ENCODE results near the gene MEIS1. TPM values are rescaled to one million over a fixed set of nuclear protein-coding genes. Genes with fewer than 3 reads are reported as not detected.

Gene MEIS1
- total RNA-seq, 4 donors from 2014 or later = 7.6 to 17.4 (median 12.0) TPM

DNA sequence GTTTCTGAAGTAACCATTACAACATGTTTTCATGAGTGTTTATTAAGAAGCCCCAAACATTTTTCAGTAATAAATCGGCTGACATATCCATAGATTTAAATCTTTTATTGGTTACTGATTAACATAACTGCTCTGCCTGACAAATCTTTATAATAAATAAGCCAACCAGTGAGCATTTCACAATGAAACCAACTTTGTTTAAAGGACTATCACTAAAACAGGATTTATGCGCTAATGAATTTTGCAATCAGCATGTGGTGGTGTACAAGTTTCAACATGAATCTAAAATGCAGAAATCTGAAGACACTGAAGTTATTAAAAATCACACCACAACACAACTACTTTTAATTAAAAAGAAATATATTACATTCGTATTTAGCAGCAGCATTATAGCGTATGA is 166.7 kb downstream of the MEIS1 start:
- TF ChIP-seq, protein P1, sequence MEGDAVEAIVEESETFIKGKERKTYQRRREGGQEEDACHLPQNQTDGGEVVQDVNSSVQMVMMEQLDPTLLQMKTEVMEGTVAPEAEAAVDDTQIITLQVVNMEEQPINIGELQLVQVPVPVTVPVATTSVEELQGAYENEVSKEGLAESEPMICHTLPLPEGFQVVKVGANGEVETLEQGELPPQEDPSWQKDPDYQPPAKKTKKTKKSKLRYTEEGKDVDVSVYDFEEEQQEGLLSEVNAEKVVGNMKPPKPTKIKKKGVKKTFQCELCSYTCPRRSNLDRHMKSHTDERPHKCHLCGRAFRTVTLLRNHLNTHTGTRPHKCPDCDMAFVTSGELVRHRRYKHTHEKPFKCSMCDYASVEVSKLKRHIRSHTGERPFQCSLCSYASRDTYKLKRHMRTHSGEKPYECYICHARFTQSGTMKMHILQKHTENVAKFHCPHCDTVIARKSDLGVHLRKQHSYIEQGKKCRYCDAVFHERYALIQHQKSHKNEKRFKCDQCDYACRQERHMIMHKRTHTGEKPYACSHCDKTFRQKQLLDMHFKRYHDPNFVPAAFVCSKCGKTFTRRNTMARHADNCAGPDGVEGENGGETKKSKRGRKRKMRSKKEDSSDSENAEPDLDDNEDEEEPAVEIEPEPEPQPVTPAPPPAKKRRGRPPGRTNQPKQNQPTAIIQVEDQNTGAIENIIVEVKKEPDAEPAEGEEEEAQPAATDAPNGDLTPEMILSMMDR (IDR thresholded peaks at IDR 0.05; ENCODE audit: low read depth) = no peak

DNA sequence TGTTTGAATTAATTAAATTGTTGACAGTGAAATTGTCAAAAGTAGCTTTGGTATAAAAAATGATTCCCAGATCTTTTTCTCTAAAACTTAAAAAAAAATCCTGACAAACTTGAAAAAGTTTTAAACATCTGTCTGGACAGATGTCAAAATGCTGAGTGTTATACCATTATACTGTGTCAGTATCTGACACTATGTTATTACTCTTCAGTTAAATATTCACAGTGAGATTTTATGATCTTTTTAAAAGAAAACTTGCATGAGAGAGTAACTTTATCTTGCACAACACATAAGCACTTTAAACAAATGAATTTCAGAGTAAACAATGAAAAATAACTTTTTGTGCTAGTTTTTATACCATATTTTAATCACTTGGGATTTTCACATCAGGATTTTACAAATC is 167.4 kb downstream of the MEIS1 start:
- TF ChIP-seq, protein P1 (IDR thresholded peaks at IDR 0.05; ENCODE audit: low read depth) = no peak

DNA sequence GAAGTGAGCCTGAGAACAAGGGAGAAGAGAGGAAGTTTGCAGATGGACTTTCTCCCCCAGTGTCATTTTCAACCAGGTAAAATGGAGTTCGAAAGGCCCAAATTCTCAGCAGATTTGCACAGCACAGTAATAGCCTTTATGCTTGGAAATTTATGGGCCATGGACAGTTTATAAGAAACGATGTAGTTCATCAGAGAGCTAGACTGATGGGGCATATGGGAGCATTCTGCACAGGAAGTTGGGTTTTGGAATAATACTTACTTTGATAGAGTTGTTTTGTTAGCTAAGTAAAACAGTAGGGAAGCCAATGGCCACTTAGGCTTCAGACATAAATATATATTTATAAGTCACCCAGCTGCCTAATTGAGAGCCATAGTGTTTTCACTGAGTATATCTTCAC is 169.4 kb downstream of the MEIS1 start:
- TF ChIP-seq, protein P1 (IDR thresholded peaks at IDR 0.05; ENCODE audit: low read depth) = no peak

DNA sequence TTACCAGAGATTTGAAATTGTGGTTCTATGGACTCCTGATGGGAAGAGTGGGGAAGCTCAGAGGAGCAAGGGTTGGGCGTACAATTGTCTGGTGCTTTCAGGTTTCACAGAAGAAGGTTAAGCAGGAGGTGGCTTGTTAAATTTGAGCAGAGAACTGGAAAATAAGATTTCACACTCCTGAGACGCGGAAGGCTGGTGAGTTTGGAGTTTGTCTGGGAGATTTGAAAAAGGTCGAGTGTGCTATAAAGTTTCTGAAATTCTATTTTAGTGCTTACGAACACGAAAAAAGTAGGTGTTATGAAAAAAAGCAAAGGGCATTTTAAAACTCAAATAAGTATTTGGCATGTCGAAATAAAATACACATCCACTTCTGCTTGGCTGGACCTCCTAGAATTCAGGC is 170.1 kb downstream of the MEIS1 start:
- TF ChIP-seq, protein P1 (IDR thresholded peaks at IDR 0.05; ENCODE audit: low read depth) = no peak

DNA sequence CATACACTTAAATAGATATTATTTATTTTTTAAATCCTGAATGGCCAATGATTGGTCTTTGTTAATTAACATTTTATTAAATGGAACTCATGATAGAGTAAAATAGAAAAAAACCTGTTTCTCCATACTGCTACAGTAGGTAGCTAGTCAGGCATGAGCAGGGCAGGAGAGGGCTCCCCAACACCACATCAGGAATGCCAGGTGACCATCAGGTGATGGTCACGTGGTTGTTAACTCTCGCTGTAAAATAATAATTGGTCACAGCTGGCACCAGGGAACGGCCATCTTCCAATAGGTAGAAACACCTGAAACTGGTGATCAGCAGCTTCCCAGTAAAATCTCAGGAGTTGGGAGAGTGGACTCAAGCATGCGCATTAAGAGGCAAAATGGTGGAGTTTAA is 172.2 kb downstream of the MEIS1 start:
- TF ChIP-seq, protein P1 (IDR thresholded peaks at IDR 0.05; ENCODE audit: low read depth) = no peak

Measured in subcutaneous adipose tissue (tissue), 4 donors.